ENCODE results near the gene HNRNPUL1.

DNA sequence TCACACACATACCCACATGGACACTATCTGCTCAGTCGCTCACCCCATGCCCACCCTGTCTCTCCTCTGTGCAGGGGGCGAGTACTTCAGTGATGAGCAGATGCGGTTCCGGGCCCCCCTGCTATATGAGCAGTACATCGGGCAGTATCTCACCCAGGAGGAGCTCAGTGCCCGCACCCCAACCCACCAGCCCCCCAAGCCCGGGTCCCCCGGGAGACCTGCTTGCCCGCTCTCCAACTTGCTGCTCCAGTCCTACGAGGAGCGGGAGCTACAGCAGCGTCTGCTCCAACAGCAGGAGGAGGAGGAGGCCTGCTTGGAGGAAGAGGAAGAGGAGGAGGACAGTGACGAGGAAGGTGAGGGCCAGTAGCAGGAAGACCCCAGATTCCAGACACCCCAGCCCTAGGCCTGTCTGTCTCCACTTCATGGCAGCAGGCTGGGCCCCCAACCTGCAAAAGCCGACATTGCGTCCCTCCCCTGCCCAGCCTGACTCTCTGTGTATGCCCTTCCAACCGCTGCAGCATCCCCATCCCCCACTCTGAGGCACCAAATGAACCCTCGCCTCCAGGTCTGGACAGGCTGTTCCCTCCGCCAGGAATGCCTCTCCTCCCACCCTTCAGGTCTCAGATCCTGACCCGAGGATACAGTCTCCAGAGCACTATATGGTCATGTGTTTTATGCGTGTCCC lies 55.5 kb downstream of the HNRNPUL1 start:
- TF ChIP-seq EZH2 (IDR thresholded peaks at IDR 0.05) (no peak), POLR2AphosphoS5 (IDR thresholded peaks at IDR 0.05; ENCODE audit: borderline replicate concordance, low read depth, low read length) (peak; percentile 44; the same call in 1 of the 2 replicates)
